Measurements from ENCODE around the gene RTN4RL2.

RTN4RL2 gene

DNA sequence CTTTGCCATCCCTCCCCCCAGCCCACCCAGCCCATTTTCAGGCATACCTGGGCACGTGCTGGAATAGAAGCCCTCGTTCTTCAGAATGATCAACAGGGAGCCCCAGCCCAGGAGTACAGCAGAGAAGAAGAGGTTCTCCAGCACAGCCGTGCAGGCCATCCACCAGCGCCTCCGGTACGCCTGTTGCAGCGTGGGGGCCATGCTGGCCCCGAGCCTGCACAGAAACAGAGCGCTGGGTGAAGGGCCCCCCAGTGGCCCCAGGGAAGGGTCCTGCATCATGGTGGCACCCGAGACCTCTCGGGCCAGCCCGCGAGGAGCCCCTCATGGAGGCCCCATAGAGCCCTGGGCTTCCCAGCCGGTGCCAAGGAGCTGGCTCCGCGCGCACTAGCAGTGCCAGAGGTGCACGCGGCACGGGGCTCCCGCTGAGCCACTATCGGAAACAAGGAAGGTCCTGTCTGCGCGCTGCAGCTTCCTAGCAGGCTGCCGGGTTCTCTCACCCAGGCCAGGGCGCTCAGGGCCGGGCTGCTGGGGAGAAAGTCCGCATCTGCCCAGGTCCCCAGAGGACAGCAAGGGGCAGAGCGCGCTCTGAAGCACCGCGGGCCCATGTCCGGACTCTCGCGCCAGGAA, 53.7 kb downstream of the RTN4RL2 start:
- no peak for TF ChIP-seq CTCF (conservative IDR thresholded peaks at IDR 0.05)
- 0 out of 2 replicates have a peak, but pooled peaks have one; percentile 20 for TF ChIP-seq ZFX (IDR thresholded peaks at IDR 0.05)
- H3K27ac ChIP-seq, result peak overlapping the region; percentile 95

DNA sequence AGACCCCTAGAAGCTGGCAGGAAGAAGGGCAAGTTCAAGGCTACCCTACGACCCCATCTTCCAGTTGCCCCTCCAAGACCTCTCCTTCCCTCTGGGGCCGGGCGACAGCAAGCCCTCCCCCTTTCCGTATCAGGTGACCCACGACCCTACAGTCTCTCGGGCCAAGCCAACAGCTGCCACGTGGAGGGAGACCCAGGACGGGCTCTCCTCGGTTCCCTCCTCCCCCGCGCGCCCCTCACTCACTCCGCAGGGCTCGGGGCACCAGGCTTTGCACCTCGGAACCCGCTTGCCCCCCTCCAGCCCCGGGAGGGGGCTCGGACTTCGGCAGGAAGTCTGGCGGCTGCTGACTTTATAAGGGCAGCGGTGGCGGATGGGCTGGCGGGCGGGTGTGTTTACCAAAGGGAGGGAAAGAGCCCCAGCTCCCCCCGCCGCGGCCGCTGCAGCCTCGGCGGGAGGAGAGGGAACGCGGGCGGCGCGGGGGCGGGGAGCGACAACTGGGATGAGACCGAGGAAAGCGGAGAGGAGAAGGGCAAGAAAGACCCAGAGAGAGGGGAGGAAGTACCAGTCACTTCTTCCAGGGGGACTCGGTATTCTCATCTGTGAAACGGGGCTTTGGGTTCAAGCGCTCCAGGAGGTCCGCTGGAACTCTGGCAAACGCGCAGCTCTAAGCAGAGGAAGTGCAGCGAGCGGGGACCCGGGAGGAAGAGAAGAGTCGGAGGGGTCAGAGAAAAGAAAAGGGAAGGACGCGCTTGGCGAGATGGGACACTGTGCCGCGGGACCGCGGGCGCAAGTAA, 54.4 kb downstream of the RTN4RL2 start:
- TF ChIP-seq CTCF (conservative IDR thresholded peaks at IDR 0.05) (no peak), ZFX (IDR thresholded peaks at IDR 0.05) (no peak)
- peak overlapping the region; percentile 95 for H3K27ac ChIP-seq

- H3K27ac ChIP-seq, result peak within 1 kb of the TSS; percentile 95
- TF ChIP-seq ZFX (IDR thresholded peaks at IDR 0.05), result peak; percentile 13; the same call in 1 of the 2 replicates
- no peak for TF ChIP-seq CTCF (conservative IDR thresholded peaks at IDR 0.05)
These were observed 55.2 kb downstream of the RTN4RL2 start, which contains the start of gene SLC43A1 for GRCh38 chr11:57515332-57516060. Gene SLC43A1, minus strand, starts transcription at chr11:57515702. Its CDS starts 1,591 bp downstream, at chr11:57514111.

GRCh38 chr11:57516061-57516443, 55.7 kb downstream of the RTN4RL2 start:
- no peak for TF ChIP-seq CTCF (conservative IDR thresholded peaks at IDR 0.05)
- TF ChIP-seq ZFX (IDR thresholded peaks at IDR 0.05), result no peak
- H3K27ac ChIP-seq, result peak overlapping the region; percentile 95

- H3K27ac ChIP-seq, result no peak overlapping the region
- no peak for TF ChIP-seq CTCF (conservative IDR thresholded peaks at IDR 0.05)
- no peak for TF ChIP-seq ZFX (IDR thresholded peaks at IDR 0.05)
These were observed 60.8 kb downstream of the RTN4RL2 start for GRCh38 chr11:57521116-57521515.

- H3K27ac ChIP-seq, result no peak overlapping the region
- TF ChIP-seq ZFX (IDR thresholded peaks at IDR 0.05) (no peak), CTCF (conservative IDR thresholded peaks at IDR 0.05) (no peak)
These were observed 63.1 kb downstream of the RTN4RL2 start for GRCh38 chr11:57523419-57523818.
